Renal cortex interstitium (tissue), 11 donors: Measurements from ENCODE around the gene TSEN2. TPM values are rescaled to one million over a fixed set of nuclear protein-coding genes. Genes with fewer than 3 reads are reported as not detected.
"Not testable (repeated sequence)": the region's sequence is repeated elsewhere in the genome, so short reads cannot be mapped to it uniquely, and the experiment has no call there.

Experiments
- DNase-seq, 11 donors: peaks; one replicate each; pipeline ENCODE4 v3.0.0-alpha.2; 2013; ENCODE audit warnings: low read depth in 9 of 11, low spot score in 4 of 11; ENCODE audit errors: extremely low read depth in 1 of 11
- polyA plus RNA-seq, 3 donors: library from polyadenylated mRNA; unstranded; fragments of 120-200 nt; gene quantifications; one replicate each; pipeline ENCODE4 v1.2.1, GENCODE V29; 2013; ENCODE audit not compliant: insufficient read length in 3 of 3

Gene TSEN2
- polyA plus RNA-seq, 3 donors: 23.3 to 31.5 (median 24.0) TPM

DNA sequence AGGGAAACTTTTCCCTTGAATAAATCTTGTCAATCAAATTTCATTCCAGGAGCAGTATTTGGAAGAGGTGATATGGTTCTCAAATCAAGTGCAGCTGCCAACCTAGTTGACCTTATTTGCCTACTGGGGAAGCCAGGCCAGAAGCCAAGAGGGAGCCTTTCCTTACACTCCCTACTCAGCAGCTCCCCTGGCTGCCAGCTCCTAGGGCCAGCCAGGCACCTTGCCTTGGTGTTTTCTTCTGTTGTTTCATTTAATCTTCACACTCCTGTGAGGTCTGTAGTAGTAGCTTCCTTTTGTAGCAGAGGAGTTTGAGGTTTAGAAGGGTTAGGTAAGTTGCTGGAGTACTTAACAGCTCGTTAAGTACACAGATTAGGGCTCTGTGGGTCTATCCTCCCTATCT, 38.4 kb downstream of the TSEN2 start:
- no peak for DNase-seq

DNA sequence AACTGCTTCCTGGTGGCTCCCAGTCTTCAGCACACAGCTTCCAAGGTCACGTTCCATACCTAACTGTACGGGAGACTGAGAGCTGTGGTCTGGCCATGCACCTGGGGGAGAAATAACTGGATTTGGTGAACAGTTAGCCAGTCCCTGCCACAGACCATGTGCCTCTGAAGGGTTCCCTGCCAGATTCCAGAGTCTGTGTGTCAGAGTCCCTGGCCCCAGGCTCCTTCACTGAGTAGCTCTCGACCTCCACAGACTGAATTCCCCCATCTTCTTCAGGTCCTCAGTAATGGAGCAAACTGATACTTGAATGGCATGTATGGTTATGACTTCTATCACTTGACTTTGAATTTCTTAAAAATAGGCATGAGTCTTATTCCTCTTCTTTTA, 43.5 kb downstream of the TSEN2 start:
- DNase-seq: no peak

DNA sequence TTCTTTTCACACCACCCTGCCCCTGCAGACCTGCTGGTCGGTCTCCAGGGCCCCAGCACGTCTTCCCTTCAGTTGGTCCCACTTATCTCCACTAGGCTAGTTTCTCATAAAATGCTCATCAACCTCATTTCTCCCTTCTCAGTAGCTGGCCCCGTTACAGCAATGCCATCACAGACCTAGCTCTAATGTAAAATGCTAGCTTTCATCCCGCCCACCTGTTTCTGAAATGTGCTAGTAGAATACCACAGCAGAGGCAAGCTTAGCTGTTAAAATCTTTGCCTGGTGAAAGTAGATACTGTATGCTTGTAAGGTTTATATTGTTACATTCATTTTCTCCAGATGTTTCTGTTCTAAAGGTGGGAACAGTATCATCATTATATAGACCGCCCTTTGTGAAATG, 47.9 kb downstream of the TSEN2 start:
- DNase-seq: no peak

DNA sequence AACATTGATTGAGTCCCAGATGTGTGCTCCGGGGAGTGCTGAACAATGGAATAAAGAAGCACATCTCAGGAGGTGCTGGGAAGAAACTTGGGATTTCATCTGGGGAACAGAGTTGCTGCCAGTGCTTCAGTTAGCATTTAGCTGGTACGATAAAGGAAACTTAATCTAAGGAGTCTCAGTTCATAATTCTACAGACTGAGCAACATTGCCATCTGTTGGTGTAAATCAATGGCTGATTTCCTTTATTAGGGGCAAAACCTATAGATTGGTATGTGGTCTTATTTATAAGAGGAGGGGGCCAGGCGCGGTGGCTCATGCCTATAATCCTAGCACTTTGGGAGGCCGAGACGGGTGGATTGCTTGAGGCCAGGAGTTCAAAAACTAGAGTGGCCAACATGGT, 52.1 kb downstream of the TSEN2 start:
- DNase-seq: no peak

DNA sequence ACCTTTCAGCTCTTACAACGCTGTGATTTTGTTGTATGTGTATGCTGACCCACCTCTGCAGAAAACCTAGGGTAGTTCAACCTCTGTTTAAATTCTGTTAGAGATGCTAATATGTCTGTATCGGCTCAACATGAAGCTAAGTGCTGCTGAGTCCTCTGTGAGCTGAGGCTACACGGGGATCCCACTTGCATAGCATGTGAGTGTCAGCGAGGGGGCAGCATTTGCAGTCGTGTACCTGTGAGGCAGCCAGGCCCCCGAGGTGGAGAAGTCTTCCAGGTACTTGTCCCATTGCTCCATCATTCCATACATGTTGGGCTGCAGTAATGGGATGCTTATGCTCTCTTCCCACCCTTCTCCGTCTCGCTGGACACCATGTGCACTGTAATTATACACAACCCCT, 57.3 kb downstream of the TSEN2 start:
- no peak for DNase-seq

DNA sequence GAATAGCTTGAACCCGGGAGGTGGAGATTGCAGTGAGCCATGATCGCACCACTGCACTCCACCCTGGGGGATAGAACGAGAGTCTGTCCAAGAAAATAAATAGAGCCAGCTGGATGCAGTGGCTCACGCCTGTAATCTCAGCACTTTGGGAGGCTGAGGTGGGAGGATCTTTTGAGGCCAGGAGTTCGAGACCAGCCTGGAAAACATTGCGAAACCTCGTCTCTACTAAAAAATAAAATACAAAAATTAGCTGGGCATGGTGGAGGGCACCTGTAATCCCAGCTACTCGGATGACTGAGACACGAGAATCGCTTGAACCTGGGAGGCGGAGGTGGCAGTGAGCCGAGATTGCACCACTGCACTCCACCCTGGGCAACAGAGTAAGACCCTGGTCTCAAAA, 59.2 kb downstream of the TSEN2 start:
- not testable (repeated sequence) for DNase-seq

DNA sequence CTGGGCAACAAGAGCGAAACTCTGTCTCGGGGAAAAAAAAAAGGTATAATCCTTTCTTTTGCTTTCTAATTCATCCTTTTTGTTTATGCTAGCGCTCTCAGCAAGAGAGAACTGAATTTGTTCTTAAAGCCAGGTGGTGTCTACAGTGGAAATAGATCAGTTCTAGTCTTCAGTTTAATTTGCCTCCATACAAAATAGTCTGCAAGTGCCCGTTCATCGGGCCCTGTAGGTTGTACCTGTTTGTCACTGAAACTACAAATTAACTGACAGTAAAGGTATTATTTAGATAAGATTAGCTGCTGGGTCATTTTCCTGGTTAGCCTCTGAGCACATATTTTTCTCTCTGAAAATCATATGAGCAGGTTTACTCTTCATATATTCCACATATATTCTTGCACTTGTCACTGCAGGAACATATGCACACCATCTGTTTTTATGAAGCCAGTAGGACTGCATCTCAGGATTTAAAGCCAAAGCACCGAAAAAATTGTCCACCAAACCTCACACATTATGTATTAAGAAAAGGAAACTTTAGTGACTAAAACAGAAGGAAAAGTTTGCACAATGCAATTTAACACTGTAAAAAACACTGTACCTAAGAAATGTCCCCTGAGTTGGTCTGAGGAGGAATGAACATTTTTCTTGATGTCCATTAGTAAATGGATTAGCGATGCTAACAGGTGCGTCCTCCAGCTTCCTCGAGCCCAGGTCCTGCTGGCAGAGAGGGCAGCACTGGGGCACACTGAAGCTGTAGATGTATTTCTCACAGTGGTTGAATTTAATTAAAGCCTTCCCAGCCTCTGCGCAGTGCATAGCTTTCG, 60.6 kb downstream of the TSEN2 start:
- no peak for DNase-seq

DNA sequence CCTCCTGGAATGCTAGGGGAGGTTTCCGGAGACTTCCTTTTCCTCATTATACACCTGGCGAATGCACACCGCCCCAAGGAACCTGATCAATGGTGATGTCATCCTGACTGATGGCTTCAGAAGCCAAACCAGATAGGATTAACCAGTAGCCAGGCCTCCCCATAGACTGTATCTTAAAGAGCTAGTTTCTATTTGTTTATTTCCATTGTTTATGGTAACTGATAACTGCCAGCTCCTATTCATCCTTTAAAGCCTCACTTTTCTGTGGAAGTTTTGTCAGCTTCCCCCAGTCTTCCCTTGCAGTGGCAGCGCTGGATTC, 61.2 kb downstream of the TSEN2 start, which contains the start of gene MKRN2OS:
Gene MKRN2OS, minus strand, starts transcription at position 27 of the 319 bp plus-strand sequence. CDS start 35 bp downstream, outside the sequence.
- peak in 5 of 11 donors; percentile 31 to 75 (median 66) for DNase-seq

DNA sequence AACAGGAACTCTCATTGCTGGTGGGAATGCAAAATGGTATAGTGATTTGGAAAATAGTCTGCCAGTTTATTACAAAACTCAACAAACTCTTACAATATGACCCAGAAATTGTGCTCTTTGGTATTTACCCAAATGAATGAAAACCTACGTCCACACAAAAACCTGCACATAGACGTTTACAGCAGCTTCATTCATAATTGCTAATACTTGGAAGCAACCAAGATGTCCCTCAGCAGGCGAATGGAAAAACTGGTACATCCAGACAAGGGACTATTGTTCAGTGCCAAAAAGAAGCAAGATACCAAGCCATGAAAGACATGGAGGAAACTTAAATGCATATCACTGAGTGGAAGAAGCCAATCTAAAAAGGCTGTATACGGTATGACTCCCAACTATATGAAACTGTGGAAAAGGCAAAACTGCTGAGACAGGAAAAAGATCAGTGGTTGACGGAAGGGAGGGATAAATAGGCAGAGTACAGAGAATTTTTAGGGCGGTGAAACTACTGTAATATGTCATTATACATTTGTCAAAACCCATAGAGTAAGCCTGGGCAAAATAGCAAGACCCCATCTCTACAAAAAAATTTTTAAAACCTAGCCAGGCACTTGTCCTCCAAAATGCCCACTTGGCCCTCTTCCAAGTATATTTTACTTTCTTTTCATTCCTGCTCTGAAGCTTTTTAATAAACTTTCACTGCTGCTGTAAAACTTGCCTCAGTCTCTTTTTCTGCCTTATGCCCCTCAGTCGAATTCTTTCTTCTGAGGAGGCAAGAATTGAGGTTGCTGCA, 65.9 kb downstream of the TSEN2 start:
- DNase-seq: no peak

DNA sequence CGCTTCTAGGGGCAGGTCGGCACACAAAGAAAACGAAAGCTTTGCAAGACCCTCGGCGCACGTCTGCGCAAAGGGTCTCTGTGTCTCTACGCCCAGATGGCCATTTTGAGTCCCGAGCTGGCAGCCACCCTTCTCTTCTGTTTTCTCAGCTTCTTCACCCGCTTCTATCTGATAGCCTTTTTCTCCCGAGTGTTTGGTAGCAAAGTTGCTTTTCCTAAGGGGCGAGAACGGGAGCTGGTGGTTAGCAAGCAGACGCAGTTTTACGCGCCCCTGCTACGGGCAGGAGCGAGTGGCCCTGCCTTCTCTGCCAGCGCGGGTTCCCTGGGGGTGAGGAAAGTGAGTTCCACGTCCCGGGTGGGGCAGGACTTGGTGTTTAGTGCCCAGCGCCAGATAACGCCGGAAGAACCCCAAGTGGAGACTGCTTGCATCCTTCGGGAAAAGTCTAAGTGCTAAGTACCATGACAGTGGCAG, 69.7 kb downstream of the TSEN2 start:
- DNase-seq: peak in 3 of 11 donors; percentile 18 to 42 (median 35)

DNA sequence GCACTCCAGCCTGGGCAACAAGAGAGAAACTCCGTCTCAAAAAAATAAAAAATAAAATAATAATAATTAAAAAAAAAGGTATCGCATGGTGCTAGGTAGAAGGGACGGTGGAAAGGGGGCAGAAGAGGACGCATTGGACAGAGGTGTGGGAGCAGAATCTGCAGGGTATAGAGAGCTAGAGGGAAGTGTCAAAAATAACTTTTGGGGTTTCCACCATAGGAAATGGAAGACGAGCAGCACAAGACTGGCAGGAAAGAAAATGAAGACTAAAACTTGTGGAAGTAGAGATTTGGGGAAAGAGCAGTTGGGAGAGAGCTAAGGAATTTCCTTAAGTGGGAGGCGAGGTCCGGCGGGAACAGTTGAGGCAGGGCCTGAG, 72.0 kb downstream of the TSEN2 start:
- DNase-seq: no peak

DNA sequence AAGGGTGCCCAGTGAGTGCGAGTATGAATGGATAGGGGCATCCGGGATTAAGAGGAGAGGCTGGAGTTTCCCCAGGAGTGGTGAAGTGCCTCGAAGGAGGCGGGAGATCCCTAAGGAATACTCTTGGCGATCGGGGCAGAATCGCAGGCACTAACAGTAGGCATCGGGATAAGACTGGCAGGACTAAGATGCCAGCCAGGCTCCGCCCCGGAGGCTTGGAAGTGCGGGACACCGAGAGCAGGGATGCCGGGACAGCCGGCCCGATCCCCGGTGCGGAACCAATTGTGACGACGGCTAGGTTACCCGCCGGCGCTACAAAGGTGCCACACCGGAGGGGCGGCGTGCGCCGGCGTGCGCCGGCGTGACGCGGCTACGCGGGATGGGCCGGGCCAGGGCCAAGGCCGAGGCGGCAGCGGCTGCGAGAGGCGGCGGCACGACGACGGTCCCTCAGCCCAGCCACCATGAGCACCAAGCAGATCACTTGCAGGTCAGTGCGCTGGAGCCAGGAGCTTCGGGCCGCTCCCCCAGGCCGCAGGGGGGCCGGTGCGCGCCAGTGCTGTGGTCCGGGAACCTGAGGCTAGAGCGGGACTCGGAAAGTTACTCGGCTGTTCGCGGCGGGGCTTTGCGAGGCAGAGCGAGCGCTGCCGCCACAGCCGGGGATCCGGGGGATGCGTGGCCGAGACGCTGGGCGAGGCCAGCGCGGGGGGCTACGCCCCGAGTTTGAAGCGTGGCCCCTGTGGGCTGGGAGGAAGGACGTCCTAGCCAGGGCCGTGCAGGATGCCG, 72.6 kb downstream of the TSEN2 start, which contains the start of gene MKRN2:
Gene MKRN2, plus strand, starts transcription at position 398 of the 783 bp plus-strand sequence. Its CDS starts 64 bp downstream, at position 462.
- peak; percentile 73 to 89 (median 86) for DNase-seq

DNA sequence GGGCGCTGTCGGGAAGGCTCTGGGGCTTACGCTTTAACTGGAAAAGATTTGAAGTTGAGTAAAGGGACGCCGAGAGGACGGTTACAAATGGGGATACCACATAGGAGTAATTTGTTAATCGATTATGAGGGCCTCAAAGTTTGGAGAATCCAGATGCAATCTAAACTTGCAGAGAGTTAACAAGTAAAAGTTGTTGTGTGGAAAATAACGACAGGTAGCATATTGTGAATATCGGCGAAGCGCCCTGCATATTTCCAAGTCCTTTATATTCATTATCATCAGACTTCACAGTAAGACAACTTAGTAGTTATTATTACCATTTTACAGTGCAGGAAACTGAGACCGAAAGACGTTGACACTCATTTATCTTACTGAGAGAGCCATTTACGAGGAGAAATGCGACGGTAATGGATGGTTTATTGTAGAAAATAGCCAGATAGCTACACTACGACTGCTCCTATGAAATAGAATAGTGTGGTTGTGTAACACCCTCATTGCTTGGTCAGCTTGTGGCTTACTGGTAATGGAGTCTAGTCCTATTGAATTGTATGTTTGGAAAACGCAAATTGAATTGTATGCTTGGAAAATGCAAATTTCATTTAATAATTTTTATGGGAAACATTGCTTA, 73.3 kb downstream of the TSEN2 start:
- peak in 1 of 11 donors; percentile 31 for DNase-seq

DNA sequence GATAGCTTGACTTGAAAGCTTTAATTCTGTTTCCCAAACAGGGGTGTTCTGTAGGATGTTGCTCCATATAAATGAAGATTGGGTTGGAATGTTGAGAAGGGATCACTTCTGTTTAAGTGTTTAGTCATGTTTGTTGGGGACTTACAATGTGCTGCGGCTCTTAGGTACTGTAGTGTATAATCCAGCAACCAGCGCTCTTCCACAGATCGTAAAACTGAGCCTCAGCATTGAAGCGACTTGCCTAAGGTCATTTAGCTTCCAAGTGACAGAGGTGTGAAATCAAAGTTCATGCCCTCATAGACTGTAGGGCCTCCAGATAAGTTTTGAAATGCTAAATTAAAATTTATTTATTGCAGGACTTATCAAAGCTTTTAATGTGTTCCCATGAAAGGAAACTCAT, 74.4 kb downstream of the TSEN2 start:
- DNase-seq: no peak

DNA sequence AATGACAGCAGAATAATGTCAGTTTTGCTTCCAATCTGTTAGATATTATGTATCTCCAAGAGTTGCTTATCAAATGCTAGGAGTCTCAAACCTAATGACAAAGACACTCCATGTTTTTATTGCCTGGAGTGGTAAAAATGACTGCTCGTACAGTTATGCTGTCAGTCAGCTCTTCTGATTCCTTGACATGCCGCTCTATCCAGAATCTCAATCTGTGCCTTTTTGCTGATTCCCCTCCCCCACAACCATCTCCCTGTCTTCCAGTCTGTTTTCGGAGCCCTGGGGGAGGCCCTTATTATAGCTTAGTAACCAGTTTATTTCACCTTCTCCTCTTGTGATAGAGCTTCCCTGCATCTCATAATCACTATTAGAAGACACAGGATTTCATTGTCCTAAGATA, 75.2 kb downstream of the TSEN2 start:
- no peak for DNase-seq

DNA sequence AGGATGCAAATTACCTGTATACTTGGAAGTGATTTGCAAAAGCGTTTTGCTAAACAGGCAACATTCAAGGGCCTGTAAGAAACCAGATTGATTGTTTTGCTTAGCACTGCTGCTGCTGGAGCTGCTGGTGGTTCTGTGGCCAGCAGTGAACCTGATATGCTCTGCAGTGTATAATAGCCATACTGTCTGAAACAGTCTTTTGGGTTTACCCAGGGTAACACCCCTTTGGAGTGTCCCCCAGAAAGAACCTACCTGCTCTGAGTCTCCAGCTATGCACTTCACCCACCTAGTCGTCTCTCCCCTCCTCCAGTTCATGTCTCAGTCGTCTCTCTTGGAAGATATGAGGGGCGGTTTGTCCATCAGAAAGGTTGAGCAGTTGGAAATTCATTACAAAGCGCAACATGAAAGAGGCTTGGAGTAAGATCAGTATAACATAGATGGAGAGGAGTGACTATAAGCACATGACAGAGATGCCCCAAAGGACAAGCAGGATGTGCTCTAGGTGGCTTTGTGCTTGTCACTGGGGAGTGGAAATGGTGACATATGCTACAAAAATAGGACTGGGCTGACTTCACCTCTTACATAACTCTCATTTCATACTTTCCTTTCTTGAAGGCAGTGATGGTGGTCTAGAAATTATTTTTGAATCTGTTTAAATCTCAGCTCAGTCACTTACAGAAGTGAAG, 76.4 kb downstream of the TSEN2 start:
- no peak for DNase-seq

DNA sequence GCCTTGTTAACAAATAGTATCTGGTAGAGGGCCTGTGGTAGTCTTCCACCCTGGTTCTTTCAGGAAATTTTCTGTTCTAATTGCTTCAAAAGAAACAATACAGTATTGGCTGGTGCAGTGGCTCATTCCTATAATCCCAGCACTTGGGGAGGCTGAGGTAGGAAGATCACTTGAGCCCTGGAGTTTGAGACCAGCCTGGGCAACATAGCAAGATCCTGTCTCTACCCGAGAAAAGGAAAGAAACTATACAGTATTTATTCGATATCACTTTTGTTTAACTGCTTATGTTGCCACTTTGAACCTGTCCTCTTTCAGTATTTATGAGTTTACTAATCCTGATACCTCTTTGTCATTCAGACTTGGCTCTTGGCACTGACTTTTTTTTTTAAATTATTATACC, 77.1 kb downstream of the TSEN2 start:
- no peak for DNase-seq

DNA sequence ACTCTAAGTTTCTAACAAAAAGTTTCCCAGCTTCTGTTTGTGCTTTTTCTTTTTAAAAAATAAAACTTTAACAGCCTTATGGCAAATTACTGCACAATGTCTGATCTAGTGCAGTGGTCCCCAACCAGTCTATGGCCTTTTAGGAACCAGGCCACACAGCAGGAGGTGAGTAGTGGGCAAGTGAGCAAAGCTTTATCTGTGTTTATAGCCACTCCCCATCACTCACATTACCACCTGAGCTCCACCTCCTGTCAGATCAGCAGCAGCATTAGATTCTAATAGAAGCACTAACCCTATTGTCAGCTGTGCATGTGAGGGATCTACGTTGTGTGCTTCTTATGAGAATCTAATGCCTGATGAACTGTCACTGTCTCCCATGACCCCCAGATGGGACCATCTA, 78.2 kb downstream of the TSEN2 start:
- DNase-seq: no peak
